ENCODE results near the gene BCL2L14.

BCL2L14 gene

GRCh38 chr12:12064596-12064995 lies 6.1 kb upstream of the BCL2L14 start:
- no peak for DNase-seq

- DNase-seq = no peak
Observed at GRCh38 chr12:12068751-12069150, 2.0 kb upstream of the BCL2L14 start.

DNA sequence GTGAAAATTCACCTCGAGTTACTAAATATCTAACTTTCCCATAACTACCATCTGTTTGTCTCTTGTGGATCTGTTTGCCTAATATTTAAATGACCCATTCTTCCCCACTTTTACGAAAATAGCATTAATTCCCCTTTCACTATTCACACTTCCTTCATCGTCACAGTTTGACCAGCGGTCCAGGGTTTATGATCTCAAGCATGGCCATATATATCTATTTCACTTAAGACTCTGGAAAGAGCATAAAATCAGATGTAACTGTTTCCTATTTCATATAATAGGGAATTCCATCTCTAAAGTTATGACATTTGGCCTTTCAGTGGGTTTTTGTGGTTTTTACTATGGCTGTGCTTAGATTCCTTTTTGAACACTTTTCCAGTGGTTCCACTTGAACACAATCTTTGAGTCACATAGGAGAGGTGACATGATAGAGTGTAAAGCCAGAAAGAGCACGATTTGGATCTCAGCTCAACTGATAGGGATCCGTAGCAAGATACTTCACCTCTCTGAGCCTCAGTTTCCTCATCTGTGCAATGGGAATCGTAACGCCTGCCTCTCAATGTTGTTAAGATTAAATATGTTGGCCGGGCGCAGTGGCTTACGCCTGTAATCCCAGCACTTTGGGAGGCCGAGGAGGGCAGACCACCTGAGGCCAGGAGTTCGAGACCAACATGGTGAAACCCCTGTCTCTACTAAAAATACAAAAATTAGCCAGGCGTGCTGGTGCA lies 754 bp upstream of the BCL2L14 start:
- DNase-seq = no peak

GRCh38 chr12:12072064-12072760 lies 1.5 kb downstream of the BCL2L14 start:
- DNase-seq = no peak

- DNase-seq = no peak
Observed at GRCh38 chr12:12079291-12079690, 8.6 kb downstream of the BCL2L14 start.

GRCh38 chr12:12081836-12082497 lies 11.2 kb downstream of the BCL2L14 start:
- DNase-seq = no peak

- DNase-seq = no peak
Observed at GRCh38 chr12:12083688-12084087, 12.9 kb downstream of the BCL2L14 start.

GRCh38 chr12:12086362-12086761 lies 15.6 kb downstream of the BCL2L14 start:
- no peak for DNase-seq

- no peak for DNase-seq
Observed at GRCh38 chr12:12086973-12087692, 16.4 kb downstream of the BCL2L14 start.

GRCh38 chr12:12087693-12088034 lies 16.9 kb downstream of the BCL2L14 start:
- DNase-seq = no peak

DNA sequence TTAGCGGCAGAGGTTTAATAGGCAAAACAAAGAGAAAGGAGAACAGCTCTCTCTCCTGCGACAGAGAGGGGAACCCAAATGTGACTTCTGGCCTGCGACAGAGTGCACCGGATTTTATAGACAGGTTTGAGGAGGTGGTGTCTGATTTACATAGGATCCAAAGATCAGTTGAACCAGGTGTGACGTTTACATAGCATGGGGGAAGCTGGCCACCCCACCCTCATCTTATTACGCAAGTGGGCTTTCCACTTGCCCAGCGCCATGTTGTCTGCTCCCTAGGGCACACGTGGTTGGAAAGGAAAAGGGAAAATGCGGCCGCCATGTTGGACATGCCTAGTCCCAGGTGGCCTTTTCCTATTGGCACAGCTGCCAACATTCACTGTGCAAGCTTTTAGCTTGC lies 17.4 kb downstream of the BCL2L14 start:
- no peak for DNase-seq

DNA sequence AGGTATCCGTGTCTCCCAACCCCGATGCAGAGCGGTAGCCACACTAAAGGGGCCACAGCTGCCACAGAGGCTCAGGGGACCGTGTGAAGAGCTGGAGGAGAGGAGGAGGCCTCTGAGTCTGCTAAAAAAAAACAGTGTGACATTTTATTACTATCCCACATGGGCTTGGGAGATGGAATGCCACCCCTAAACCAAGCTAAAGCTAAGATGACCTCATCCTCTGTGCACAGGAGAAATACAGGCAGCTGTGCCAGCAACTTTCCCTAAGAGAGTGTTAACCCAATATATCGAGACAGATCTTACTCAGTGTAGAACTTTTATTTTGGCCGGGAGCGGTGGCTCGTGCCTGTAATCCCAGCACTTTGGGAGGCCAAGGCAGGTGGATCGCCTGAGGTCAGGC lies 18.0 kb downstream of the BCL2L14 start:
- no peak for DNase-seq

DNA sequence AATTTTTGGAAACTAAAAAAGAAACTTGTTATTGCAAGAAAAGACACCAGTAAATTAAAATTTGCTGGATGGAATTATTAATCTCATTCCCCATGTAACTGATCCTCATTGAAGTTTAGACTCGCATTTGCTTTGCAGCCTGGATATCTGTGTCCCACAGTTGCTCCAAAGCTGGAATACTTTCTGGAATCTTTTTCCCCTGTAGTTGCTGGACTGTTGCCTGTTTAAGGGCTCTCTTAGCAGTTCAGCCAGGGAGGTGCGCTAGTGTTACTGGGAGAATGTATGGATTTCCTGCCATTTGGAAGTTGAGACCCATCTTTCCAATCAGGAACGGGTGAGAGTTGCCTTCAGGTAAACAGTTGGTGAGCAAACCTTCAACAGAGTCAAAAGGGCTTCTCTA lies 20.3 kb downstream of the BCL2L14 start:
- DNase-seq = no peak

DNA sequence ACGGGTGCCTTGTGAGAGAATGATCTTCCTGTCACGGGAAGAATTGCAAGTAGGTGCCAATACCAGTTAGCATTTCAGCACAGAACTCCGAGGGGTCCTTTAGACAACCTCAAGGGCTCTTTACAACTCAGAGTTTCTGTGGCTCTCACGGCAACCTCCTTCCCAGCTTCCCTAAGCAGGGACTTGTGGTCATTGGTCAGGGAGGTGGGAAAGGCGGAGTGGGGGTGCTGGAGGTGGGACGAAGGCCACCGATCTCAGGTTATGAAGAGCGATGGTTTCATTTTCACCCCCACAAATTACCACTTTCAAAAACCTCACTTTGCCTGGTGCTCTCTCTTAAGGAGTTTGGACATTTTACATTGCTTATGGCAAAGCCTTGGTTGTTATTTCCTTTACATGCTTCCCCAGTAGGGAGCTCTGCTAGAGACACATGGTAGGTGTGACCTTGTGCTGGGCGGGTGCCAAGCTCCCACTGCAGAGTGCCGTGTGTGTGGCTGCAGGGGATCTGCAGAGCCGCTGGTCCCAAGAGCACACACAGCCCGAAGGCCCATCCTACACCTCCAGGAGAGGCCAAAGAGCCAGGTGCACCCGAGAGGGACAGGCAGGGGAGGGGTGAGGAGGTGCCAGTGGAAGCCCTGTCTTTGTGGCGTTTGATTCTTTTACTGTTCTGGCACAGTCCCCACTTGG lies 21.4 kb downstream of the BCL2L14 start:
- DNase-seq = no peak

GRCh38 chr12:12094481-12094880 lies 23.7 kb downstream of the BCL2L14 start:
- no peak for DNase-seq

GRCh38 chr12:12095021-12095420 lies 24.3 kb downstream of the BCL2L14 start:
- no peak for DNase-seq

DNA sequence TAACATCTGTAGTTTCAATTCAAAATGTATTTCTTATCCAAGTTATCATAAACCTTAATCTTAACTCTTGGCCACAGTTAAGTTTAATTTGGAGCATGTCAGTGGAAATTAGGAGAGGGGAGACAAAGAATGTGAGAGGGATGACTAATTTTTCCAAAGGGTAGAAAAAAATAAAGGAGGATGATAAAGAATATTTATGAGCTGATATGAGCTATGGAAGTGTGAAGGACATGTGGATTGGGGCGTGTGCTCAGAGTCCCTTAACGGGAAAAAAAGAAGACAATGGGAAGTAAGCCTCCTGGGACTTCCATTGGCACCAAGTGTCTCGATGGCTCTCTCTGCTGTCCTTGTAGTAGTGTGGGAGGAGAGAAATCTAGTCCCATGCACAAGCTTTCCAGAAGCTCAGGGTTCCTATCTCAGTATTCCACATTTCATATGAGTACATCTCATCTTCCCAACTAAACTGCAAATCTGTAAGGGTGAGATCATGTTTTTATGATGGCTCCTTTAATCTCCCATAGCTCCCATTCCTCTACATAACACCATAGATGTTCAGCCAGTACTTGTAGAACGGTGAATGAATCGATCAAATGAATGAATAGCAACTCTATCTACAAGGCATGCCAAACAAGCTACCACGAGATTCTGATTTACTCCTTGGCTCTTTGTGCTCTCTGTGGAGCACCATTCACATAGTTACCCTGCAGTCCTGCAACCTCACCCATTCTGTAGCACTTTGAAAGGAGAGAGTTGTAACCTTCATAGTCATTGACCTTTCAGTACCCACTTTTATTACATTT lies 27.4 kb downstream of the BCL2L14 start:
- no peak for DNase-seq

DNA sequence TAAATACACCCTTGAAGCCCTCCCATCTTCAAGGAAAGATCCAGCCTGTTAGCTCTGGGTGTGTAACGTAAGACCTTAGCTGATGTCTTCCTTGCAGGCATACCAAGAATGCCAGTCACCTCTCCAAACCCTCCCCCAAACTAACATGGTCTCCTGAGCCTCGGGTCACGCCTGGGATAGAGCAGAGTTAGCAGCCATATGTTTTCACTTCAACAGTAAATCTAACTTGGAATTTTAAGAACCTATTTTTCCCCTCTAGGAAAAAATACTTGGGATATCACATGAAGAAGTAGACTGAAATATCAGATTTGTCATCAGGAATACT lies 27.9 kb downstream of the BCL2L14 start:
- no peak for DNase-seq

DNA sequence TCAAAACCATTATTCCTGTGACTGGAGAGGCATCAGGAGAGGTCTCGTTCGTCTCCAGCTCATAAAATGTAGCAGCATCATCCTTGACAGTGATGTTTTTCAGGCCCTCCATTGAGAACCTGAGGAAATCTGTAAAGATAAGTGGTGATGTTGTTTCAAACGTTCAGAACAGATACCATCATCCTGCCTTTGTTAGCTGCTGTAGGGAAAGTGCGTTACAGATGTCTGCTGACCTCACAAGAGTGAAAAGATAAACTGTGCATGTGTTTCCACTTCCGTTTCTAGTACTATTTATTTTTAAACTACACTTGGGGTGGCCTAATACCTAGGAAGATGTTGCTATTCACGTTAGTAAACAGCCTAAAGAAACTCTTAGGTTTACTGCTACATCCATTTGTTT lies 28.4 kb downstream of the BCL2L14 start:
- DNase-seq = no peak

- no peak for DNase-seq
Observed at GRCh38 chr12:12107678-12108077, 36.9 kb downstream of the BCL2L14 start.

DNA sequence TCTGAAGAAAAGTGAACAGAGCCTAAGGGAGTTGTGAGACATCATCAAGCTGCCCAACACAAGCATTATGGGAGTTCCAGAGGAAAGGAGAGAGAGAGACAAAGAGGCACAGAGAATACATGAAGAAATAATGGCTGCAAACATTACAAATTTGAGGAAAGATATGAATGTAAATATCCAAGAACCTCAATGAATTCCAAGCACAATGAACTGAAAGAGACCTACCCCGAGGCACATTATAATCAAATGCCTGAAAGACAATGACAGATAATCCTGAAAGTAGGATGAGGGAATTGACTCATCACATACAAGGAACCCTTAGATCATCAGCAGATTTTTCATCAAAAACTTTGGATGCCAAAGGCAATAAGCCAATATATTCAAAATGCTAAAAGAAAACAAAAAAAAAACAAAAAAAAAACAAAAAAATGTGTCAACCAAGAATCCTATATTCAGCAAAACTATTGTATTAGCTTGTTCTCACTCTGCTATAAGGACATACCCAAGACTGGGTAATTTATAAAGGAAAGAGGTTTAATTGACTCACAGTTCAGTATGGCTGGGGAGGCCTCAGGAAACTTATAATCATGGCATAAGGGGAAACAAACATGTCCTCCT lies 37.8 kb downstream of the BCL2L14 start:
- DNase-seq = no peak
